ENCODE data around the gene TSC2. TPM values are rescaled to one million over a fixed set of nuclear protein-coding genes. Genes with fewer than 3 reads are reported as not detected.

Gene TSC2
- total RNA-seq, 2 experiments from 2014 or later, result 57.2 to 152 TPM

GRCh38 chr16:2026461-2027023, 21.2 kb upstream of the TSC2 start, which contains the start of gene NHERF2:
Gene NHERF2 (plus strand): TSS chr16:2026902. CDS start chr16:2027006, 104 bp downstream.
- no peak within 1 kb of the TSS for H3K27ac ChIP-seq (ENCODE audit: low read depth, low read length, poor library complexity, severe bottlenecking)
- H3K9me3 ChIP-seq (ENCODE audit: low read length), result no peaks in the 10 kb centered on the region
- H3K4me1 ChIP-seq (ENCODE audit: insufficient read depth, low read length, poor library complexity, severe bottlenecking), result peaks cover 13% of the 10 kb centered on the region
- no peak for DNase-seq (ENCODE audit: low spot score)
- H3K36me3 ChIP-seq (ENCODE audit: insufficient read depth, low read length), result no peaks in the 10 kb centered on the region
- intact Hi-C loops (cut with micrococcal nuclease; ENCODE audit: unreplicated experiment), result no loop called here
- H3K4me3 ChIP-seq (ENCODE audit: low read depth, low read length, poor library complexity, severe bottlenecking), result no peak within 1 kb of the TSS
- H3K79me2 ChIP-seq (ENCODE audit: insufficient read depth, low read depth, low read length), result no peaks in the 10 kb centered on the region
- peak within 1 kb of the TSS; percentile 33 for H3K4me2 ChIP-seq (ENCODE audit: low read length)
- ChIA-PET POLR2A (no interaction called here), CTCF (ENCODE audit: unreplicated experiment) (no interaction called here)
- no peak within 1 kb of the TSS for H2AFZ ChIP-seq (ENCODE audit: low read length)
- H3K9me2 ChIP-seq (ENCODE audit: insufficient read depth, low read length), result no peaks in the 10 kb centered on the region
- no peaks in the 10 kb centered on the region for H4K20me1 ChIP-seq (ENCODE audit: insufficient read depth, low read length)
- BruUV-seq (replicated peaks), result no TSS peak
- TF ChIP-seq CTCF (conservative IDR thresholded peaks at IDR 0.05; ENCODE audit: low read length) (no peak), EZH2phosphoT487 (IDR thresholded peaks at IDR 0.05; ENCODE audit: borderline replicate concordance, low read depth, low read length) (no peak)

DNA sequence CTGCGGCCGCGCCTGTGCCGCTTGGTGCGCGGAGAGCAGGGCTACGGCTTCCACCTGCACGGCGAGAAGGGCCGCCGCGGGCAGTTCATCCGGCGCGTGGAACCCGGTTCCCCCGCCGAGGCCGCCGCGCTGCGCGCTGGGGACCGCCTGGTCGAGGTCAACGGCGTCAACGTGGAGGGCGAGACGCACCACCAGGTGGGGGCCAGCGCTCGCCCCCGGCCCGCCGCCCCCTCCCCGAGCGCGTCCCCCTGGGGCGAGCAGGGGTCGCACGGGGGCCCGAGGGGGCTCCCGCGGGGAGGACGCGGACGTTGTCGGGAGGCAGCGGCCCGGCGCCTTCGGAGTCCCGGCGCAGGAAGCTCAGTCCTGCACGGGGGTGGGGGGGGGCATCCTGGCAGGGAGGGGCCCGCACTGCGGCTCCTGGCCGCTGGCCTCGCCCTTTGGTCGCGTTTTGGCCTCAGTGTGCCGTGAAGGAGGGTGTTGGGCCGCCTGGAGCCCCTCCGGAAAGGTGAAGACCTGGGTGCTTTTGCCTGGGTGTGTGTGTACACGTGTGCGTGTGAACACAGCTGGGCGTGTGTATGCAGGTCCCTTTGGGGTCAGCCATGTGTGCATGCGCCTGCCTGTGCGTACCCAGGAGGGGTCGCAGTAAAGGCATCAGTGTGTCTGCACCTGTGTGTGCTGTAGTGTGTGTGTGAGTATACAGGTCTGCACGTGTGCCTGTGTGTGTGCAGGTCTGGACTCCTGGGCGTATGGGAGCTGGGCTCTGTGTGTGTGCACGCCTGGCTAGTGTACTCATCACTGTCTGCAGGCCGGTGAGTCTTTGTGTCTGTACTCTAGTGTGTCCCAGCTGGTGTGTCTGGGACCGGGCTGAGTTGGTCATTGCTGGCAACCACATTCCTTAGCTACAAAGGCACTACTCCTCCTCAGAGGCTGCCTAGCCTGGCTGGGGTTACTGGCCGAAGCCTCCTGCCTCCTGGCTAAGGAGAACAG, 20.5 kb upstream of the TSC2 start:
- Histone ChIP-seq H3K9me2 (ENCODE audit: insufficient read depth, low read length) (no peaks in the 10 kb centered on the region), H2AFZ (ENCODE audit: low read length) (no peak overlapping the region), H3K27ac (ENCODE audit: low read depth, low read length, poor library complexity, severe bottlenecking) (no peak overlapping the region), H3K79me2 (ENCODE audit: insufficient read depth, low read depth, low read length) (no peaks in the 10 kb centered on the region), H3K36me3 (ENCODE audit: insufficient read depth, low read length) (no peaks in the 10 kb centered on the region), H4K20me1 (ENCODE audit: insufficient read depth, low read length) (no peaks in the 10 kb centered on the region), H3K9me3 (ENCODE audit: low read length) (no peaks in the 10 kb centered on the region), H3K4me1 (ENCODE audit: insufficient read depth, low read length, poor library complexity, severe bottlenecking) (peaks cover 13% of the 10 kb centered on the region), H3K4me2 (ENCODE audit: low read length) (peak overlapping the region; percentile 33), H3K4me3 (ENCODE audit: low read depth, low read length, poor library complexity, severe bottlenecking) (no peak overlapping the region)
- DNase-seq (ENCODE audit: low spot score), result peak; percentile 44
- TF ChIP-seq CTCF (conservative IDR thresholded peaks at IDR 0.05; ENCODE audit: low read length) (0 out of 2 replicates have a peak, but pooled peaks have one; percentile 29), EZH2phosphoT487 (IDR thresholded peaks at IDR 0.05; ENCODE audit: borderline replicate concordance, low read depth, low read length) (0 out of 2 replicates have a peak, but pooled peaks have one; percentile 63)
- POLR2A ChIA-PET, result no interaction called here
- intact Hi-C loops (cut with micrococcal nuclease; ENCODE audit: unreplicated experiment), result no loop called here
- CTCF ChIA-PET (ENCODE audit: unreplicated experiment), result no interaction called here
- BruUV-seq (replicated peaks), result no TSS peak
